GM18867 (cell line): ENCODE measurements around the gene PARD3.
"Not testable (repeated sequence)": the region's sequence is repeated elsewhere in the genome, so short reads cannot be mapped to it uniquely, and the experiment has no call there.

ENCODE experiments used
- ATAC-seq: cut with Tn5 transposase; IDR thresholded peaks from one replicate; pipeline ENCODE4 v1.9.1; 2021; ENCODE audit warnings: mild to moderate bottlenecking, moderate library complexity; ENCODE audit not compliant: unreplicated experiment

Gene PARD3

DNA sequence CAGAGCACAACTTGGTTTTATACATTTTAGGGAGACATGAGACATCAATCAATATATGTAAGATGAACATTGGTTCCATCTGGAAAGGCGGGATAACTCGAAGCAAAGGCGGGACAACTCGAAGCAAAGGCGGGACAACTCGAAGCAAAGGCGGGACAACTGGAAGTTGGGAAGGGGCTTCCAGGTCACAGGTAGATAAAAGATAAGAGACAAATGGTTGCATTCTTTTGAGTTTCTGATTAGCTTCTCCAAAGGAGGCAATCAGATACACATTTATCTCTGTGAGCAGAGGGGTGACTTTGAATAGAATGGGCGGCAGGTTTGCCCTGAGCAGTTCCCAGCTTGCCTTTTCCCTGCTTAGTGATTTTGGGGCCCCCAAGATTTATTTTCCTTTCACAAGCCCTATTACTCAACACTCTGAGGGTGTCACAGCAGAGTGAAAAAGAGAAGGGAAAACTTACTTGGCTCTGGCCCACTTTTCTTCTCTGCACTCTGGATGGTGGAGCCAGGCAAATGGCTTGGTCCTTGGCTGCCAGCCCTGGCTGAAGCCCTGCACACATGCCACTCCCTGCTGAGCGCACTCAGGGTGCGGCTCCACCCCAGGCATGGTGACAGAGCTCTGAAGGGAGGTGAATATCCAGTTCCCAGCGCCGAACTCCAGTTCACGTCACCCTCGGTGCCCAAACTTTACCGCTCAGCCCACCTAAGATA is 46.7 kb downstream of the PARD3 start:
- no peak for ATAC-seq

DNA sequence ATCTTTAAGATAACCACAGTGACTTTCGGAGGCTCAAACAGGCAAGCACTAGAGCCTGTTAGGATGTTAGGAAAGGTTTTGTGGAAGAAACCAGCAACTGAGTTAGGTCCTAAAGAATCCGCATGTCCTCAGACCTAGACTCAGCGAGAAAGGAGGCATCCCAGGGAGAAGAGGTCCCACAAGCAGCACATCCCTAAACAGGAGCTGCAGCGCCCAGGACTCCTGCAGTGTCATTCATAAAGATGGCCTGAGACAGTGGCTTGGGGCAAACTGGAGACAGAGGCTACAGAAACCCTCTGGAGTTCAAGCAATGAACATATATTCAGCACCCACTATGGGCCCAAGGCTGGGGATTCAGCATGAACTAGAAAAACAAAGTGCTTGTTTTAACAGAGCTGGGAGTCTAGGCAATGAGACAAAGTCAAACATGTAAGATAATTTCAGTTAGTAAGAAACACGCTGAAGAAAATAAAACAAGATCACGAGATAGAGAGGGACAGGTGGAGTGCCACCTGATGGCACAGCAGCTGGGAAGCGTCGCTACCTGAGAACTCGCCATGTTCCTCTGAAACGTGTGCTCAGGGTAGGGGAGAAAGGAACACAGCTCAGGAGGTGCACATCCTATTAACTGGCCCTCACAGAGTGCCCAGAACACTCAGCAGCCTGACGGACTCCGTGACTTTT is 48.1 kb downstream of the PARD3 start:
- no peak for ATAC-seq

DNA sequence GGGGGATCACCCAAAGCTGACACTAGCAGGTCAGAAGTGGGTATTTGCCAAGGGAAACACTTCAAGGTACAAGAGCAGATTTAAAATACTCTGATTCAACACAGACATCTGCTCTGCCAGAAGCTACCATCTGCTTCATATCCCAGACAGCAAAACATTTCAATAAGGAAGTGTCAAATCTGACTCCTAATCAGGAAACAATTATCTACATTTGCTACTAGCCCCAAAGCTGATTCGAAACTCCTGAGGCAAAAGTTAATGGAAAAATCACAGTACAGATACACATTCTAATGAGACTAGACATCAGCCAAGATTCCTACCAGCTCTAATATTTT is 48.9 kb downstream of the PARD3 start:
- ATAC-seq = no peak

DNA sequence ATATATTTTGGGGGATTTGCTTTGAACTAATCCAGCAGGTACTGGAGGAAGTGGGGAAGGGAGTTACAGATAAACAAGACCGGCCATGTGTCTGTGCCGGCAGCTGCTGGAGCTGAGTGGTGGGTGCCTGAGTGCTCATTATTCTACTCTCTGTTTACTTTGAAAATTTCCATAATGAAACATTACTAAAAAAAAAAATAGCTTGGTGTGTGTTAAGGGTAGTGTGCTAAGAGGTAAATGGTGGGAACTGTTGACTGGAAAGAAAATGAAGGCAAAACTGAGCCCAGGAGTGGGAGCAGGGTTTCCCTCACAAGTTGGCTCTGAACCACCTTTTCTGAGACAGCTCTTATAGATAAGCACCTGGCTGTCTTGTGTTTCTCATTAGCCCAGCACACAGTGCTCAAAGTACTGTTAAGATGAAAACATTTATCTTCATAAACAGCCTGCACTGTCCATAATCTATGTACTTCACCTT is 50.6 kb downstream of the PARD3 start:
- no peak for ATAC-seq

DNA sequence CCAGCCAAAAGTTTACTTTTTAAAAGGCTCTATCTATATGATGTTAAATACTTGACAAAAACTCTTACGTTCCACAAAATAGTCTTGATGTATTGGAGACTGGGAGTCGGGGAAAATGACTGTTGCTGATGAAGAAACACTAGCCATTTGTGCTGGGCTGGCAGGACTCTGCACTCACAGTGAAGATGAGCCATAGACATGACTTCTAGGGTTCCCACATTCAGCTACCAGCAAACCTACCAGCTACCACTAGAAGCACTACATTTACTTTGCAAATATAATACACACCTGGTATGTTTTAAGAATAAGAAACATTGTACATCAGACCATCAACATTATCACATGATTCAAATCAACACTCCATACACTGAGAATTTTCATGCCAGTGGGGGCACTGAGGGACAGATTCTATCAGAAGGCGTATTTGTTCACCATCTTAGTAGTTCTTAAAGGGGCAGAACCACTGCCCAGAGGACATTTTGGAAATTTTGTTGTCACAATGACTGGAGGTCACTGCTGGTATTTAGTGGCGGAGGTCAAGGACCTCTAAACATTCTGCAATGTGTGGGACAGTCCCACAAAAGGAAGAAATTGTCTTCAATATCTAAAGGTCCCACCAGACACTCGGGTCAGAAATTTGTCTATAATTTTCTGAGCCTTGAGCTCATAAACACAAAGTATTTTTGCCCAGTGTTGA is 52.3 kb downstream of the PARD3 start:
- ATAC-seq = no peak

DNA sequence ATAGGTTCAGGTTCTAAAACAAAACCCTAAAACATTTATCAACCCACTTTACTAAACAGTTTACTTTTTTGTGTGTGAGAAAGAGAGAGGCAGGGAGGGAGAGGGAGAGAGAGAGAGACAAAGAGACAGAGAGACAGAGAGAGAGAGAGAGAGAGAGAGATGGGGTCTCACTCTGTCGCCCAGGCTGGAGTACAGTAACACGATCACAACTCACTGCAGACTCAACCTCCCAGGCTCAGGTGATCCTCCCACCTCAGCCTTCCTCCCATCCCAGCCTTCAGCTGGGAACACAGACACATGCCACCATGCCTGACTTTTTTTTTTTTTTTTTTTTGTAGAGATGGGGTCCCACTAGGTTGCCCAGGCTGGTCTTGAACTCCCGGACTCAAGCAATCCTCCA is 52.9 kb downstream of the PARD3 start:
- ATAC-seq = no peak

DNA sequence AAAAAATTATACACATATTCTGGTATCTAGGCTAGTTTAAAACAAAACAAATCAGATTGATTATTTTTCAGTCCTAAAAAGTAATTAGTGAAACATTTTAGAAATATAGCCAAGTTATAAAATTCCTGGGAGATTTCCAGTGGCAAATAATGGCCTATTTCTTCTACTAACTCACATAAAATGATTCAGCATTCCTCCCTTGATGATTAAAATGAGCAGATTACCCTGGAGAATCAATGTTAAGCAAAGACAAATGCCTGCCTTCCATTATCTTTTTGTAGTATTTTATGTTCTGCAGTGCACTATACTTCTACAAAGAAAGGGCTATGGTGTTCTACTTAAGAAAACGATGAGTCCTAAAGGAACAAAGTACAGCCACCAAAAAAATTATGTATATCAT is 53.6 kb downstream of the PARD3 start:
- no peak for ATAC-seq

DNA sequence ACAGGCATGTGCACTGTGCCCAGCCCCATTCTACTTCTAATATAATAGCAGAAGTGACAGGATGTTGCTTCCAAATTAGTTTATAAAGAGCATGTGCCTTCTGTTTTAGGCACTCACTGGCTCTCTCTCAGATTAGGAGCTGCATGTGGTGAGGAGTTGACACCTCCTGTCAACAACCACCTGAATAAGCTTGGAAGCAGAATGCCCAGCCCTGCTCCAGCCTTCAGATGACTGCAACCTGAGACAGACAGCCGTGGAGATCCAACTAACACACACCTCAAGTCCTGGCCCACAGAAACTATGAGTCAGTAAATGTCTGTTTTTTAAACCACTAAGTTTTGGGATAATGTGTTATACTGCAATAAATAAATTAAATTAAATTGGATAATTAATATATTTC is 54.5 kb downstream of the PARD3 start:
- no peak for ATAC-seq

DNA sequence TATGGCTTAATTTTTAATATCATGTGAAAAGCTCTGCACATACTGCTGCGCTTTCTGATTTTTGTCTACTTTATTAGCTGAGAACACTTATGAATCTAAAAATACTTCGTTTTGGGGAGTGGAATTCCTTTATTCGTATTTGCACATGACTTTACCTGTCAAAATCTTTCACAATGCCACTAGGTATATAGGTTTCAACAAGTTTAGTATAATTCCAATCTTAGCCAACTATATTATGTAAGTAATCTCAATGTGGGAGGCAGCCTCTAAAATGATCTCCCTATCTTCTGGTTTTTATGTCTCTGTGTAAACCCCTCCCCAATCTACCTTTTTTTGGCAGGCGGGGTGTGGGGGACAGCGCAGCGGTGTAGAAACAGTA is 55.3 kb downstream of the PARD3 start:
- no peak for ATAC-seq

DNA sequence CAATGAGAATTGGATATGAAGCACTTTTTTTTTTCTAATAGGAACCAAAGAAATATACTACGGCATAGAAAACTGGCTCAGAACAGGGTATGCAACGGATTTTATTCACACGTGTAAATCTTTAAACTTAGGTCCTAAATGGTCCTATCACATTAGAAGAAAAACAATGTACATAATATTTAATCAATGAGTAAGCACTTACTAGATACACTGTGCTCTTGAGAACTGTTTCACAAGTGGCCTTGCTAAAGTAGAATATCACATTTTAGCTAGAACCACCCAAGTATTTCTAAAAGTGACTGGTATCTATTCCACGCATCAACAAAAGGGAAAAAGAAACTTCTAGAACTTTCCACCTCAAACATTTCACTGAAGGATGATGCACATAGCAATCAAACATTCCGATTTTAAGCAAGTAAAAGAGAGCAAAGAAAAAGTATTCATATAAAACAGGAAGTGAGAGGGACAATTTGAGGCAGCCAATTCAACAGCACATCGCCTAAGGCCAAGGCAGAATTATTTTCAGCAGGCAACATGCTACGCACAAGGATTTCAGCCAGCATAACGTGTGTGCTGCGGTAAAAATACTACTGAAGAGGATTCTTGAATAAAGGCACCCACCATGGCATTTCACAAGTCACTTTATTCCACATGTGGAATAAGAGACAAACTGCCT is 55.8 kb downstream of the PARD3 start:
- ATAC-seq = no peak

DNA sequence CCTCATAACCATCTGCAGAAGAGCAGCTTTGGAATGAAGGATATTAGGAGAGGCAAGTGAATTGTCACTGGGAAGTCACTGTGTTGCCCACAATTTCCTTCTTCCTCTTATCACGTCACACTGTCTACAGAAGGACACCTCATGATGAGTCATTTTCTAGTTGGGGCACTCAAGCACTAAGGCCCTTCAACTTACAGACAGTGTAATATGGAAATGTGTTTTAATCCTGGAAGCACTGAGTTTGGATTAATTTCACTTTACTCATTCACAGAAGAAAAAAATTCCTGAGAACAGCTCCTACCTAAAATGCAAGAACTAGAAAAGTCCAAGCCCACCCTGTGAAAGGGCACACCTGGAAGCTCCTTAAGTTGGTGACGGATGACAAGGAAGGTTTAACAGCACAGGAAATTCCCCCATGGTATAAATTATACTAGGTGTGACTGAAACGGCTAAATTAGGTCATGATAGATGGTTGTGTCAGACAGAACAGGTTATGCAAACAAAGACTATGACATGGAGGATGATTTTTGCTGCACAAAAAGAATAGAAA is 56.6 kb downstream of the PARD3 start:
- peak; percentile 75 for ATAC-seq

DNA sequence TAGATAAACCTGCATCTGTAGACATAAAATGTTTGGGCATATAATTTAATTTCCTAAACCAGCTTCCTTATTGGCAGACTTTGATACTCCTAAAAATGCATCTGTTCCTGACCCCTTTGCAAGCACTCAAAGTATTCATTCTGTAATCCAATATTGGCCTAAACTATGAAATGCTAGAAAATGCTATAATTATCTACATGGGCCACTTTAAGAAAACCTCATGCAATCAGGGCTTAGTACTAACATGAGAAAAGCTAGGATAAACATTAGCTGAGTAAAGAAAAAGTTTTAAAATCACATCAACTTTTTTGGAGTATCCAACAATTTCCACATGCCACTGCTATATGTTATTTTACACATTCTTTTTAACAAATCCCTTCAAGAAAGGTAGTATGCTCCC is 57.2 kb downstream of the PARD3 start:
- ATAC-seq = no peak

DNA sequence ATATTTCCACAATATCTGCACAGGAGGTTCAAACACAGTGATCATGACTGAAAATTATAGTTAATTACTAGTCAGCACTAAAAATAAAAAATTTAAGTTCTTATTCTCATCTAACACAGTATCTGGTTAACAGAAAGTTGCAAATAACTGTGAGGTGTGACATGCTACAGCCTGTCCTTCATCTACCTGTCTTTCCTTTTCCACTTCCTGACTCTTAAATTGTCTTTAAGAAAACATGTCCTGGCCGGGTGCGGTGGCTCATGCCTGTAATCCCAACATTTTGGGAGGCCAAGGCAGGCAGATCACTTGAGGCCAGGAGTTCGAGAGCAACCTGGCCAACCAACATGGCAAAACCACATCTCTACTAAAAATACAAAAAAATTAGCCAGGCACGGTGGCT is 57.9 kb downstream of the PARD3 start:
- not testable (repeated sequence) for ATAC-seq

DNA sequence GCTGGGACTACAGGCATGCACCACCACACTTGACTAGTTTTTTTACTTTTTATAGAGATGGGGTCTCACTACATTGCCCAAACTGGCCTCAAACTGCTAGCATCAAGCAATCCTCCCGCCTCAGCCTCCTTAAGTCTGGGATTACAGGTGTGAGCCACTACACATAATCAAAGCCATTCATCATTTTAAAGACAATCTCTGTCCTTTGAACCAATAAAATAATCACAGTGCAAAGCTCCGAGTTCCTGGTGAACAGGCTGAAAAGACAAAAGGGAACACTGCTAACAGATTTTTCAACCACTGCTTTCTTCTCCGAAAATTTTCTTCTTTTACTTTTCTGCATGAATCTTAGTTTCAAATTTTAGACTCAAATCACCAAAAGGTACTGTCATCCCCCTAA is 58.5 kb downstream of the PARD3 start:
- no peak for ATAC-seq

DNA sequence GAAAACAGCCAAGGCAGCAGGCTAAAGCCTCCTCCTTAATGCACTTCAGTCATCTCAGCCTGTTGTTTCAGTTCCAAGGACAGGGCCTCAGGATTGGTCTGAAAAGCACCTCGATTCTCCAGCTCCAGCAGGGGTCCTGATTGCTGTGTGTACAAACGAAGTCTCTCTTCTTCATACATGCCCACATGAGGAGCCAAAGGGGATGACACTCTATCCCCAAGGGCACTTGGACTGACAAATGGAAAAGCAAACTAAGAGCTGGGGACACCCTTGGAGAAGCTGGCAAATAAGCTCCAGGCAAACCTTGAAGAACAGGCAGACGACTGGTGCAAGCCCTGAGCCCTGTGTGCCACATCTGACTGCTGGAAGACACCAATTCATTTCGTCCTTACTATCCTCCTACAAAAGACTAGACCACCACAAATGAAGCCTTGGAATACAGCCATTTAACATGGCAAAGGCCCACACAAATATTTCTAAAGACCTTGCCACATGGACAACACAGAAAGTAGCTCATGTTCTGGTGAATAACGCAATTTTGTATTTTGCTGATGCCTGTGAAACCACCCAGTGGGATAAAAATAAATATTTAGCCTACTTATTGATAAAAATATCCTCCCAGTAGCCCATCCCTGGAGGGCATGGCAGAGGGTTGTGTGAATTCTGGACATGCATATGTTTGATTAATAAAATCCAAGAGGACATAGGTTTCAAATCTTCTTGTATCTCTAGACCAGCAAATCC is 61.9 kb downstream of the PARD3 start:
- no peak for ATAC-seq

DNA sequence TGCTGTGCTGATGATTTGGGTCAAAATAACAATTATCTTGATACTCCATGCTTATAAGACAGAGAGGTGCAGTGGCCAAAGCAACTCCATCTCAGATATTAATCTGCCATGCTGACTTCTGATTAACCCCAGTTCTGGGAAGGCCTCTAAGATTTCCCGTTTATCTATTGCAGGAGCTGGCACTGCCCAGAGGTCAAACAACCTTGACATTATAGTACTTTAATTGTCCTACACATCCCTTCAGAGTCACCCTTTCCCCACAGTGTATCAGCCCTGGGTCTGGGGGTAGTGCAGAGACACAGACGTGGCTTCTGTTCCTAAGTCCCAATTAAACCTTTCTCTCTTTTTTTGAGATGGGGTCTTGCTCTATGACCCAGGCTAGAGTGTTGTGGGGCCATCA is 63.8 kb downstream of the PARD3 start:
- no peak for ATAC-seq

DNA sequence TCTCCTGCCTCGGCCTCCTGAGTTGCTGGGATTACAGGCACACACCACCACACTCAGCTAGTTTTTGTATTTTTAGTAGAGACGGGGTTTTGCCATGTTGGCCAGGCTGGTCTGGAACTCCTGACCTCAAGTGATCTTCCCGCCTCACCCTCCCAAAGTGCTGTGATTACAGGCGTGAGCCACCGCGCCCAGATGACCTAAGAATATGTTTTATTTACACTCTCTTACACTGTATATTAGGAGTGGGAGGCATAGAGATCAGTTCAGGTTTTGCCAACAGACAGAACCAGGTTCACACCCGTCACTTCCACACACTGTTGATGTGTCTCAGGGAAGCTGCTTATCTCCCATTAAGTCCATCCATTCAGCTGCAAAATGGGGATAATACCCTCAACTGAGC is 64.3 kb downstream of the PARD3 start:
- not testable (repeated sequence) for ATAC-seq

DNA sequence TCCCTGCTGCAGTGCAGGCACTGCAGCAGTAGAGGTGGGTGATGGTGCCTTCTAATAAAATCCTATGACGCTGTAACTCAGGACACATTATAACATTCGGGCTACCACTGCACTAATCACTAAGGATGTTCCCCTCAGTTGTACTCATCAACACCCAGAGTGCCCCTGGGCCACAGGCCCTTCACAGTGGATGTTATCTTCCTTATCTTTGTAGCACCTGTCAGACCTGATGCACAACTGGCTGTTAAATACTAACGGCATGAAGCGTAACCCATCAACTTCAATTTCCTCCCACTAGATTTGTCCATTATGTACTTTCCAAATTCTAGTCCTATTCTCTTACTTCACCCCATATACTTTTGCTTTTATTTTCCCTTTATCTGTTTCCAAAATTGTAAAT is 66.3 kb downstream of the PARD3 start:
- ATAC-seq = no peak

DNA sequence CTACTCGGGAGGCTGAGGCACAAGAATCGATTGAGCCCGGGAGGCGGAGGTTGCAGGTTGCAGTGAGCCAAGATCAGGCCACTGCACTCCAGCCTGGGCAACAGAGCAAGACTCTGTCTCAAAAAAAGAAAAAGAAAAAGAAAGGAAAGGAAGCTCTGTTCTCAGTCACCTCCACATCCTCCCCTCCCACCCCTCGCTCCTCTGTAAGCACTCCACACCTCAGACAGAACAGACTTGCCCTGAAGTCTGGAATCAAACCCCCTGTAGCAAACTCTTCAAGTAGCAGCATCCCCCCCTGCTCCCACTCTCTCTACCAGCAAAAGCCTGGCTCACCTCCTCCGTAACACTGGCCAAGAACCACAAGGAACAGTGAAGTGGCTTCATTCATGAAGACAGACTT is 66.7 kb downstream of the PARD3 start:
- ATAC-seq = no peak

DNA sequence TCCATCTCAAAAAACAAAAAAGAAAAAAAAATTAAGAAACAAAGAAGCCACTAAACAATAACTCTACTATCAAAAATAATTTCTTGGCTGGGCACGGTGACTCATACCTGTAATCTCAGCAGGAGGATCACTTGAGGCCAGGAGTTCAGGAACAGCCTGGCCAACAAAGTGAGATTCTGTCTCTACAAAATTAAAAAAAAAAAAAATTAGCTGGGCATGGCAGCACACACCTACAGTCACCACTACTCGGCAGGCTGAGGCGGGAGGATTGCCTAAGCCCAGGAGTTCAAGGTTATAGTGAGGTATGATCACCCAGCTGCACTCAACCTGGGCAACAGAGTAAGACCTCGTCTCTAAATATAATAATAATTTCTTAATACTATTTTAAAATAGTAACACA is 69.0 kb downstream of the PARD3 start:
- no peak for ATAC-seq

DNA sequence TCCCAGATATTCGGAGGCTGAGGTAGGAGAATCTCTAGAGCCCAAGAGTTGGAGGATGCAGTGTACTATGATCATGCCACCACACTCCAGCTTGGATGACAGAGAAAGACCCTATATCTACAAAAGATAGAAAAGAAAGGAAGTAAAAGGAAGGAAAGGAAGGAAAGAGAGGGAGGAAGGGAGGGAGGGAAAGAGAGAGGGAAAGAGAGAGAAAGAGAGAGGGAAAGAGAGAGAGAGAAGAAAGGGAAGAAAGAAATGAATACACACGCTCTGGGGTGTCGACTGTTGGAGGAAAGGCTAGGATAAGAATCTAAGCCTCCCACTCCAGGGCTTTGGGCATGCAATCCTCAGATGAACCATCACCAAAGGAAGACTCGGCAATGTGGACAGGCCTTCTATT is 69.9 kb downstream of the PARD3 start:
- no peak for ATAC-seq
